Hepatic stellate cell (primary cell): ENCODE data around the gene SCAI.
A peak's percentile ranks its signal among the peaks of the same experiment; 100 is the strongest.
"Not testable (repeated sequence)": the region's sequence is repeated elsewhere in the genome, so short reads cannot be mapped to it uniquely, and the experiment has no call there.

Experiments used
- DNase-seq: peaks from one replicate; pipeline ENCODE4 v3.0.0; 2011; ENCODE audit warnings: low spot score

The SCAI gene

DNA sequence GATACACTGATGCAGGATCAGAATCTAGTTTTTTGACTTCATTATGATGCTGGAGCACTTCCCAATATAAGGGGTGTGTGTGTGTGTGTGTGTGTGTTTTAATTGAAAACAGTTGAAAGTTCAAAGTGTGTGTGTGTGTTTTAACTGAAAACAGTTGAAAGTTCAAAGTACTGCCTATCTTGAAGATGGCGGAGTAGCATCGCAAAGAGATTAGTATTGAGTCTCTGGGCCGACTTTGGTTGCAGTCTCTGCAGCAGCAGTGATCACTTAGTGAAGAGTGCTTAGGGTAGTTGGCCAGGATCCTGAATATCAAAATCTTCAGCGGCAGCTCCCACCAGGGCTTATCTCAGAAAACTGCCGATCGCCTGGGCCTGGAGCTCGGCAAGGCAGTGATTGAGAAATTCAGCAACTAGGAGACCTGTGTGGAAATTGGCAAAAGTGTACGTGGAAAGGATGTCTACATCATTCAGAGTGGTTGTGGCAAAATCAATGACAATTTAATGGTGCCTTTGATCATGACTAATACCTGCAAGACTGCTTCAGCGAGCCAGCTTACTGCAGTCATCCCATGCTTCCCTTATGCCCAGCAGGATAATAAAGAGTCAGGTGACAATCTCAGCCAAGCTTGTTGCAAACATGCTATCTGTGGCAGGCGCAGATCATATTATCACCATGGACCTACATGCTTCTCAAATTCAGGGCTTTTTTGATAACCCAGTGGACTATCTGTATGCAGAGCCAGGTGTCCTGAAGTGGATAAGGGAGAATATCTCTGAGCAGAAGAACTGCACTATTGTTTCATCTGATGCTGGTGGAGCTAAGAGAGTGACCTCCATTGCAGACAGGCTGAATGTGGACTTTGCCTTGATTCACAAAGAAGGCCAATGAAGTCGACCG lies 7.3 kb upstream of the SCAI start:
- DNase-seq, result no peak

DNA sequence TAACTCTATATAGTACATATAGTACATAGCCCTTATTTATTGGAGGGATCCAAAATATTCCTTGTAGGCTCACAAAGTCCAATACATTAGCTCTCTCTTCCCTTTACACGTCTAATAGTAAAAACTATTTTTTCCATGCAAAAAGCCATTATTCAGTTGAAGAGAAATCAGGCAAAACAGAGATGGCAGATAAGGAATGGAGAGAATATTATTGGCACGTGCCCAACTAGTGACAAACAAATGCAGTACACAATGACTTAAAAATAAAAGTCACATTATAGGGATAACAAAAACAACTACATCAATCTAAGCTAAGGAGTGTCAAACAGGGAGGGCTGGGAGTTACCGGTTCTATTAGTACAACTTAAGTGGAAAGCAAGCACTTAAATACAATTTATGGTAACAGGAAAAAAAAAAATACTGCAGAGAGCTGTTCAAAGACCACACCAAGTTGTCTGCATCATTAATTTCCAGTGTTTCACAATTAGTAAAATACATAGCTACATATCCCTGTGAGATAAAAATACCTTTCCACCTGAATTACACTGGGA lies 4.1 kb upstream of the SCAI start:
- DNase-seq, result no peak

DNA sequence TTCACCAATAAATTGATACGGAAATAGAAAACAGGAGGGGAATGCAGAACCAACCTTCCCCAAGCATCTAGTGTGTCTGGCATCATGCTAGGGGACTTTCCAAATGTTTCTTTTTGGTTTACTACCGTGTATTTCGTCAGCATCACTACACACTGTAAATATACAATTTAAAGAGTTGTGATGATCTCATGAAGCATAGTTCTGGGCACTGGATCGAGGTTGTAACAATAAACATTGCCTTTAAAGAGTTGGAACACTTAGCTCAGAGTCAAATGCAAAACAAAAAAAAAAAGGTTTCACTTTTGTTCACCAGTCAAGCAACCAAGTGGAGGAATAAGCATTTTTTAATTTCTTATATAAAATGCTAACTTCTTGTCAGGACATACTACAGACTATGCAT lies 2.9 kb upstream of the SCAI start:
- DNase-seq, result peak; percentile 56

DNA sequence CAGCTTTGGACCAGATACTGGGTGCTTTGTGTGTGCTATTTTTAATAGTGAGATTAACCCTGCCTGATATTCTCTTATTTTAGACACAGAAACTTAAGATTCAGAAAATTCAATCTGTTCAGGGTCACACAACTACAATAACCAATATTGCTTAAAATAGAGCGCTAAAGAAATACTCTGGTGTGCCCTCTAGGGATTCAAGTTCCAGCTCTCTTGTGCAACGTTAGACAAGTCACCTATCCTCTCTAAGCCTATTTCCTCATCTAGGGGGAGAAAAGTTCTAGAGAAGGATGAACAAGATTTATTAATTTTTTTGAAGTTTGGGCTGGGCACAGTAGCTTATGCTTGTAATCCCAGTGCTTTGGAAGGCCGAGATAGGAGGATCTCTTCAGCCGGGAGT lies 2.1 kb upstream of the SCAI start:
- no peak for DNase-seq

DNA sequence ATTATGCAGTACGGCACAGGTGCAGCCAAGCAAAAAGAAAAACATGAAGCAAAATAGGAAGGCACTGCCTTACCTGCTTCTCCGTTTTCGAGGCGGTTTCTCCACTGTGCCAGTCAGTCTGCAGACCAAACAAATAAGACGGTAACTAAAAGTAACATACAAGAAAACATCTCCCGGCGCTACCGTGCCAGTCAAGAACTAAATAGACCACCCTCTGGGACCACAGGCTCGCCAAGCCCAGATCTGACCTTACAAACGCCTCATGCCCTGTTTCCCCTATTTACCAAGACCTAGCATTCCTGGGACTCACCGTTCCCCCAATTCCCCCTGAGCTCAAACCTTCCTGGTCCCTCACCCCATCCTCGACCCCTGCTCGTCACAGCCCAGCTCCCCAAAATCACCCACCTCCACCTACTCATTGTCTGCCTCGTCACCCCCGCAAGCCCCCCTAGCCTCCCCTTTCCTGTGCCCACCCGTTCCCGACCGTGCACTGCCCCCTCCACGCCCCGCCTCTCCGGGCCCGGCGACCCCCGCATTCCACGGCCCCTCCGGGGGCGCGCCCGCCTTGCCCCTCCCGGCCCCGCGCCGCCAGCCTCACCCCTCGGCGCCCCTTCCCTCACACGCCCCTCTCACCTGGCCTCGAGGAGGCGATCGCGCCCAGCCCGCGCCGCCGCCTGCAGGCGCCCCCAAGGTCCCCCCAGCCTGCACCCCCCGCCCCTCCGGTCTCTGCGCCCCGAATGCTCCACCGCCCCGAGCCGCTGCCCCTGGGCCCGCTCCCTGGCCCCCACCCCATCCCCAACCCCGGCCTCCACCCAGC lies 560 bp downstream of the SCAI start:
- DNase-seq, result no peak

DNA sequence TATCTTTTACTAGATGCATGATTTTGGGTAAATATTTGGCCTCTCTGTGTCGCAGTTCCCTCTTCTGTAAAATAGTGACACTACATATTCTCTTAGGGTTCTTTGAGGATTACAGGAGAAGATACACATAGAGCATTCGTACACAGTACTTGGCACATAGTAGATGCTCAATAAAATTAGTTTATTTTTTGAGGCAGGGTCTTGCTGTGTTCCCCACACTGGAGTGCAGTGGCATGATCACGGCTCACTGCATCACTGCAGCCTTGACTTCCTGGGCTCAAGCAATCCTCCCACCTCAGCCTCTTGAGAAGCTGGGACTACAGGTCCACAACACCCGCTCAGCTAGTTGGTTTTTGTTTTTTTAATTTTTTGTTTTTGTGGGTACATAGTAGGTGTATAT lies 1.6 kb downstream of the SCAI start:
- no peak for DNase-seq

DNA sequence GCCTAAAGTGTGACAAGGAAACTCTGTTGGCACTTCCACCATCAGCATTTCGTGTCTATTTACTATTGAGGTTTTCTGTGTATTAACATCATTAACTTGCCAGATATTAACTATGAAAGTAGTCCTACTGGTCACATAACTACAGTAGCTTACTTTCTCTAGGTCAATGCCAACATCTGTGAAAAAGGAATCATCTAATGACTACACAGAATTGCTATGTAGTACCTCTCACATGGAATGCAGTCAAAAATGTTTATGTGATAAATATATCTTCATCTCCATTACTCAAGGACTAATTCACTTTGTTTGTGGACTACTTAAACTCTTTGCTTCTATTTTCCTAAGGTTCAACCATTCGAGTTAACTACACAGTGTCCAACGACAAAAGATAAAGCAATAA lies 2.1 kb downstream of the SCAI start:
- DNase-seq, result no peak

DNA sequence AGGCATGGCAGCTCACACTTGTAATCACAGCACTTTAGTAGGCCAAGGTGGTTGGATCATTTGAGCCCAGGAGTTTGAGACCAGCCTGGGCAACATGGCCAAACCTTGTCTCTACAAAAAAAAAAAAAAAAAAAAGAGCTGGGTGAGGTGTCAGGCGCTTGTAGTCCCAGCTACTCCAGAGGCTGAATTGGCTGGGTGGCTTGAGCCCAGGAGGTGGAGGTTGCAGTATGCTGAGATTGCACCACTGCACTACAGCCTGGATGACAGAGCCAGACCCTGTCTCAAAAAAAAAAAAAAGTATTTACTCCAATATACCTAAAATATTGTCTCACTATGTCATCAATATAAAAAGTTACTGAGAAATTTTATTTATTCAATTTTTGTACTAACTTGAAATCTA lies 2.8 kb downstream of the SCAI start:
- no peak for DNase-seq

DNA sequence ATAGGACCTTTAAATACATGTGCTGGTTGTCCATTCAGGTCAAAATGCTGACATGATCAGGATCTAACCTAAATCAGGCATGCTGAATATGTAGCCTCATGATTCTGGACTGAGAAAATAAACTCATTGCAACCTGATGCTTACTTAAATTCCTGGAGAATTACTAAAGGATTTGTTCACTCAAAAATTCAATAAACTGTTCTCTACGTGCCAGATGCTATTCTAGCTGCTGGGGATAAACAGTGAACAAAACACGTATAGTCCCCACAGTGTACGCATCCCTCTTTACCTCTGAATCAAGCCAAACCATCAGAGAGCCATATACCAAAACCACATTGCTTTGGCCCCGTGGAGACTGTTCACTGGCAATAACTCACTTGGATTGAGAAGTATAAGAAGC lies 6.1 kb downstream of the SCAI start:
- peak; percentile 24 for DNase-seq

DNA sequence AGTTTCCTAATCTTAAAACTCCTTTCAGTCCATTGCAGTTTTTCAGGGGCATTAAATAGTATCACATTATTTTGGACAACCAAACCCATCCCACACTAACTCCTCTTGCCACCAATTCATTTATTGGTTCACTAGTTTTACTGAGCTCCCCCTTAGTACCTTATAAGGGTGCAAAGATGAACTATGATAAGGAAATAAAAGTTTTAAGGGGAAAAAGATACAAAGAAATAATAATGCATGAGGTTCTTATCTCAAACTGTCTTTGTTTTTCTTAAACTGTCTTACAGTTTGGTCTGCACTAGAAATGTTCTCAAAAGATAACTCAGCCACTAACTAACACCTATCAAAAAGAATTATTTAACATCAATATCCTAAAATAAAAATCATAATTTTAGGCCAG lies 8.4 kb downstream of the SCAI start:
- DNase-seq, result no peak

DNA sequence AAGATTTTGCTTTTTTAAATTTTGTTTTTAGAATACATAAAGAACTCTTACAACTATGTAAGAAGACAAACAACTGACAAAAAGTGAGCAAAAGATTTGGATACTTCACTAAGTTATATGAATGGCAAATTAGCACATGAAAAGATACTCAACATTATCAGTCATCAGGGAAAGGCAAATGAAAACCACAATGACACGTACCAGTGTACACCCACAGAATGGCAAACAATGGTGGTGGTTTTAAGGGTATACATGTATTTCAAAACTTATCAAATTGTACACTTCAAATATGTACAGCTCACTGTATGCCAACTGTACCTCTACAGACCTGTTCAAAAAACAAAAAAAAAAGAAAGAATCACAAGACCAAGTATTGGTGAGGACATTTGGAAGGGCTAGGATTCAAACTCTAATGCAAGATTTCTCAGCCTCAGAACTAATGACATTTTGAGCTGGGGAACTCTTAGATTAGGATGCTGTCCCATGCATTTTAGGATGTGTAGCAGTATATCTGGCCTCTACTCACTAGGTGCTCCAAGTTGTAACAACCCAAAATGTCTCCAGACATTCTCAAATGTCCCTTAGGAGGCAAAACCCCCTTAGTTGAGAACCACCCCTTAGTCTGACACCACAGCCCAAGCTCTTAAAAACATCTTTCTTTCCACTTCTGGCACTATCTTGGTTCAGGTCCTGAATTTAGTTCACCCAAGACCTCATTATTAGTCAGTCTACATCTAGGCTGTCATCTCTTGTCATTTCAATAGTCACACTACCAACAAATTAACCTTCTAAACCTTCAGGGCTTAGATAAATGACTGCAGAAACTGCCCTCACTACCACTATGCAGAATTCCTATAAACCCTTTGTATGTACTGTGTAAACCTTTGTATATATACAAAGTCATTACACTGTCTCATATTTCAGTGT lies 9.7 kb downstream of the SCAI start:
- DNase-seq, result no peak

DNA sequence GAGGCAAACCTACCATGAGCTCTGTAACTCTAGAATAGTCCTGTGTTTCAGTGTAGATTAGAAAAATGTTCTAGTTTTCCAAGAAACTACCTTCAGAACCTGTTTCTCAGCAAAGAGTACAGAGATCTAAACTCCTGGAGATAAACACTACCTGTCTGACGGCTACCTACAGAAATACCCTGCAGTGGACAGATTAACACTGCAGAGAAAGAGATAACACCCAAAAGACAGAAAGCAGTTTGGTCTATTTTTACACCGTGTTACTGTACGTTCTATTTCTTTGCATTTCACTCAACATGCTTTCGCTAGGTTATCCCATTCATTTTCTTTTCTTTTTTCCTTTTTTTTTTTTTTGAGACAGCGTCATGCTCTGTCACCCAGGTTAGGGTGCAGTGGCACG lies 11.6 kb downstream of the SCAI start:
- DNase-seq, result no peak

DNA sequence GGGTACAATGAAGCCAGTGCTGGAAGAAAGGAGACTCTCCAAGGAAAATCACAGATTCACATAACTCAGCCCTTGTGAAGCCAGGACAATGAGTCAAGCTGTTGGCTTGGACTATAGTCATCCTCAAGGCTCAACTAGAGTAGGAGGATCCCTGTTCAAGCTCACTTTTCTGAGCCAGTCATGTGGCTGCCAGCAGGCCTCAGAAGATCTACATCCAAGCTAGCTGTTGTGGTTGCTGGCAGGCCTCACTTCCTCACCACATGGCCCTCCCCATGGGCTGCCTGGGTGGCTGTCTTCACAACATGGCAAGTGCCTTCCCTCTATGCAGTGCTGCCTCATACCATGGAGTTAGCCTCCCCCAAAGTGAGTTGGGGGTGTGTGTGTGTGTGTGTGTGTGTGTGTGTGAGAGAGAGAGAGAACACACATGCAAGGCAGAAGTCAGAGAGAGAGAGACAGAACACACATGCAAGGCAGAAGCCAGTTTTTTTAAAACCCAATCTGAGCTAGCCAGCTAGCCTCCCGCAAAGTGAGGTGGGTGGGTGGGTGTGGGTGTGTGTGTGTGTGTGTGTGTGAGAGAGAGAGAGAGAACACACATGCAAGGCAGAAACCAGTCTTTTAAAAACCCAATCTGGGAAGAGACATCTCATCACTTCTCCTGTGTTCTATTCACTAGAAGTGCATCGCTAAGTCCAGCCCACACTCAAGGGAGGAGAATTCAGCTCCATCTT lies 17.1 kb downstream of the SCAI start:
- peak; percentile 86 for DNase-seq

DNA sequence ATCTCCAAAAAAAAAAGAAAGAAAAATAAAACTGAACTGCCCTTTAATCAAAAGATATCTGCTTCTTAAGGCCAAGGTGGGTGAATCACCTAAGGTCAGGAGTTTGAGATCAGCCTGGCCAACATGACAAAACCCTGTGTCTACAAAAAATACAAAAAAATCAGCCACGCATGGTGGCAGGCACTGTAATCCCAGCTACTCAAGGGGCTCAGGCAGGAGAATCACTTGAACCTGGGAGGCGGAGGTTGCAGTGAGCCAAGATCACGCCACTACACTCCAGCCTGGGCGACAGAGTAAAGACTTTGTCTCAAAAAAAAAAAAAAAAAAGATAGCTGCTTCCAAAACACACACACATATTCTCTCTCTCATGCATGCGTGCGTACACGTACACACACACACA lies 17.8 kb downstream of the SCAI start:
- no peak for DNase-seq

DNA sequence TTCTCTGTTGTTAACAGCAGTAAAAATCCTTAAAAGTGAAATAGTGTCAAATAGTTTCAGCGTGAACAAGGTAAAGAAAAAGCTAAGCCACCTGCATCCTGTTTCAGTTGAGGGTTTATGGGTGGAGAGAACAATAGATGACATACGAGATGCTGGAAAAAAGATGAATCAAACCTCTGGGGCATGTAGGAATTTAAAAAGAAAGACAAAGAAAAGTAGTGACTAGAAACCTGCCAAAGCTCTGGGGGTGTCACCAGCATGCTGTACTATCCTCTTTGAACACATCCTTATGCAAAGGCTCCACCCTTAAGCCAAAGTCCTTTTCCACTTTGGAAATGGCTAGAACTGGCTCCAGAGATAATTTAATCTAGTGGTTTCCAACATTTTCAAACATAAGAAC lies 22.2 kb downstream of the SCAI start:
- no peak for DNase-seq

DNA sequence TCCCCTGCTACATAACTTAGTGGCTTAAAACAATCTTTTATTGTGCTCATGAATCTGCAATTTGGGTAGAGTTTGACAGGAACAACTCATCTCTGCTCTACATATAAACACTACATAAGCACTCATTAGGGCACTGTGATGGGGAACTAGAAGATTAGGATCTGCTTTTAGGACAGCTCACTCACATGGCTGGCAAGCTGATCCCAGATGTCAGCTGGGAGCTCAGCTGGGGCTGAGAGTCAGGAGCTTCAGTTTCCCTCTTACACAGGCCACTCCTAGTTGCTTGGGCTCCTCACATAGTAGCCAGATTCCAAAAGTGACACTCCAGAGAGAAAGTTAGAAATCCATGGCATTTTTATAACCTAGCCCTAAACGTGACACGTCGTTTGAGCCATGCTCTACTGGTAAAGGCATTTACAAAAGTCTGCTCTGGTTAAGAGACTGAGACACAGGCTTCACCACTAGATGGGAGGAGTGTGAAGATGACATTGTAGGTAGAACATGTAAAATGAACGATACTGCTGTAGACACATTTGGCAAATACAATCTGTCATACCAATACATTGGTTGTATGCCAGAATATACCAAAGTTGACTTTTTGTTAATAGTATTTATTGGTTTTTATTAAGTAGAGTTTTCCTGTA lies 23.6 kb downstream of the SCAI start:
- no peak for DNase-seq

DNA sequence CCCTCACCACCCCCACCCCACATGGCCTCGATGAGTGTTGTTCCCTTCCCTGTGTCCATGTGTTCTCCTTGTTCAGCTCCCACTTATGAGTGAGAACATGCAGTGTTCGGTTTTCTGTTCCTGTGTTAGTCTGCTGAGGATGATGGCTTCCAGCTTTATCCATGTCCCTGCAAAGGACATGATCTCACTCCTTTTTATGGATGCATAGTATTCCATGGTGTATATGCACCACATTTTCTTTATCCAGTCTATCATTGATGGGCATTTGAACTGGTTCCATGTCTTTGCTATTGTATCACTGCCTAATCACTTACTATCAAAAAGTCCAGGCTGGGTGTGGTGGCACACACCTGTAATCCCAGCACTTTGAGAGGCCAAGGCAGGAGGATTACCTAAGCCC lies 24.6 kb downstream of the SCAI start:
- DNase-seq, result not testable (repeated sequence)

DNA sequence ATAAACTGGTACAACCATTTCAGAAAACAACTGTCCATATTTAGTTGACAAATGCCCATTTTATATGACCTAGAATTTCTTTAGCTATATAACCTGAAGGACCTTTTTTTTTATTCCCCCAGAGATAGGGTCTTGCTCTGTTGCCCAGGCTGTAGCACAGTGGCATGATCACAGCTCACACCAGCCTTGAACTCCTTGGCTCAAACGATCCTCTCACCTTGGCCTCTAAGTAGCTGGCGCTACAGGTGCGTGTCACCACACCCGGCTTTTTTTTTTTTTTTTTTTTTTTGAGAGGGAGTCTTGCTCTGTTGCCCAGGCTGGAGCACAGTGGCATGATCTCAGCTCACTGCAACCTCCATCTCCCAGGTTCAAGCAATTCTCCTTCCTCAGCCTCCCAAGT lies 28.8 kb downstream of the SCAI start:
- not testable (repeated sequence) for DNase-seq

DNA sequence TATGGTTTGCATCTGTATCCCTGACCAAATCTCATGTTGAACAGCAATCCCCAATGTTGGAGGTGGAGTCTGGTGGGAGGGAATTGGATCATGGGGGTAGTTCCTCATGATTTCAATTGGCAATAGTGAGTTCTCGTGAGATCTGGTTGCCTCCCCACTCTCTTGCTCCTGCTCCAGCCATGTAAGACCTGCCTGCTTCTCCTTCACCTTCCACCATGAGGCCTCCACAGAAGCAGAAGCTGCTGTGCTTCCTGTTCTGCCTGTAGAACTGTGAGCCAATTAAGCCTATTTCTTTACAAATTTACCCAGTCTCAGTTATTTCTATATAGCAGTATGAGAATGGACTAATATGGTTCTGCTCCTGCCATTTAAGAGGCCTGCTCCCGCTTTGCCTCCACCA lies 32.9 kb downstream of the SCAI start:
- DNase-seq, result no peak

DNA sequence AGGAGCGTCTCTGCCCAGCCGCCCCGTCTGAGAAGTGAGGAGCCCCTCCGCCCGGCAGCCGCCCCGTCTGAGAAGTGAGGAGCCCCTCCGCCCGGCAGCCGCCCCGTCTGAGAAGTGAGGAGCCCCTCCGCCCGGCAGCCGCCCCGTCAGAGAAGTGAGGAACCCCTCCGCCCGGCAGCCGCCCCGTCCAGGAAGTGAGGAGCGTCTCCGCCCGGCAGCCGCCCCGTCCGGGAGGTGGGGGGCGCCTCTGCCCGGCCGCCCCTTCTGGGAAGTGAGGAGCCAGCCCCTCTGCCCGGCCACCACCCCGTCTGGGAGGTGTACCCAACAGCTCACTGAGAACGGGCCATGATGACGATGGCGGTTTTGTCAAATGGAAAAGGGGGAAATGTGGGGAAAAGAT lies 34.8 kb downstream of the SCAI start:
- DNase-seq, result not testable (repeated sequence)
